GM12878 (cell line): ENCODE results near the gene CYYR1. TPM values are rescaled to one million over a fixed set of nuclear protein-coding genes. Genes with fewer than 3 reads are reported as not detected.

ENCODE experiments used
- ATAC-seq: fragments of 200-7000 bp; cut with Tn5 transposase; 3 replicates; pipeline ENCODE4 v1.9.1; 2020; ENCODE audit warnings: mild to moderate bottlenecking, moderate library complexity
- BruUV-seq: library from RNA; stranded (reverse); fragments of 400-500 nt; replicated peaks from 2 replicates; lab custom pipeline; 2021; lab: Mats Ljungman, UMichigan
- CTCF ChIA-PET: fragments of 300-600 bp; sonication (Branson Sonifier 250); formaldehyde crosslinking; extraction: SDS; loops from one replicate; lab custom pipeline; 2021; ENCODE audit warnings: inconsistent platforms; lab: Yijun Ruan, JAX
- POLR2A ChIA-PET: fragments of 350-600 bp; formaldehyde crosslinking; extraction: SDS; loops from one replicate; lab custom pipeline; 2021; ENCODE audit warnings: inconsistent platforms; lab: Charles Lee
- RAD21 ChIA-PET: fragments of 300-600 bp; sonication (Branson Sonifier 250); formaldehyde crosslinking; loops from one replicate; lab custom pipeline; 2023; ENCODE audit warnings: antibody characterized with exemption; ENCODE audit not compliant: unreplicated experiment; lab: Charles Lee
- SMC1A ChIA-PET: fragments of 300-600 bp; sonication (Branson Sonifier 250); formaldehyde crosslinking; loops from one replicate; lab custom pipeline; 2023; ENCODE audit not compliant: unreplicated experiment, uncharacterized antibody; lab: Charles Lee
- DNase-seq: peaks from one replicate; pipeline ENCODE4 v3.0.0-alpha.2; 2011; ENCODE audit warnings: low read depth, low spot score
- FAIRE-seq: peaks from 3 replicates; lab custom pipeline; 2011; peaks lifted over from hg19 to GRCh38; lab: Jason Lieb, UNC
- H2AFZ ChIP-seq: 2 replicates; pipeline ENCODE4 v1.6.0; 2011; ENCODE audit warnings: low read depth, low read length, control low read depth; ENCODE audit not compliant: control insufficient read depth
- H3K27ac ChIP-seq: 2 replicates; pipeline ENCODE4 v1.5.1; 2011; ENCODE audit warnings: control low read depth; ENCODE audit not compliant: control insufficient read depth, insufficient read depth
- H3K27me3 ChIP-seq, 2 experiments: replicated peaks in 1 of 2; 2 replicates each; pipeline versions ENCODE4 v1.6.0 to v1.6.1; 2011; ENCODE audit warnings: low read length in 1 of 2; ENCODE audit not compliant: control insufficient read depth in 2 of 2, insufficient read depth in 2 of 2
- H3K36me3 ChIP-seq, 2 experiments: 2 replicates each; pipeline ENCODE4 v1.5.1; 2011; ENCODE audit warnings: low read length in 1 of 2; ENCODE audit not compliant: control insufficient read depth in 2 of 2, insufficient read depth in 2 of 2
- H3K4me1 ChIP-seq: 2 replicates; pipeline ENCODE4 v1.6.1; 2011; ENCODE audit warnings: mild to moderate bottlenecking, low read length, moderate library complexity, mixed read lengths; ENCODE audit not compliant: control insufficient read depth, insufficient read depth
- H3K4me2 ChIP-seq: 2 replicates; pipeline ENCODE4 v1.6.0; 2011; ENCODE audit warnings: control low read depth; ENCODE audit not compliant: control insufficient read depth, insufficient read depth
- H3K4me3 ChIP-seq: fragments of 200-600 bp; sonication (generic); 2 replicates; pipeline ENCODE4 v1.5.1; 2016
- H3K79me2 ChIP-seq: 2 replicates; pipeline ENCODE4 v1.6.0; 2011; ENCODE audit warnings: low read length; ENCODE audit not compliant: control insufficient read depth, insufficient read depth
- H3K9ac ChIP-seq: 2 replicates; pipeline ENCODE4 v1.8.0; 2011; ENCODE audit warnings: low read length, control low read depth, mixed read lengths; ENCODE audit not compliant: control insufficient read depth, insufficient read depth
- H3K9me3 ChIP-seq: replicated peaks from 3 replicates; pipeline ENCODE4 v1.5.1; 2011; ENCODE audit warnings: mild to moderate bottlenecking, low read length; ENCODE audit not compliant: control insufficient read depth, insufficient read depth
- H4K20me1 ChIP-seq: 2 replicates; pipeline ENCODE4 v1.6.0; 2011; ENCODE audit not compliant: control insufficient read depth, insufficient read depth
- CEBPB ChIP-seq, 2 experiments: fragments of 150-350 bp in 1 of 2; IDR thresholded peaks; 2 replicates each; pipeline ENCODE4 v1.6.1; 2012 to 2014; ENCODE audit warnings: low read depth in 2 of 2, low read length in 2 of 2, borderline replicate concordance in 1 of 2, inconsistent platforms in 1 of 2
- FOS ChIP-seq: IDR thresholded peaks from 3 replicates; pipeline ENCODE4 v1.6.1; 2011; ENCODE audit warnings: borderline replicate concordance; ENCODE audit not compliant: insufficient read length; ENCODE audit errors: extremely low read depth
- HCFC1 ChIP-seq: fragments of 150-350 bp; IDR thresholded peaks from 2 replicates; pipeline ENCODE4 v1.6.1; 2014; ENCODE audit warnings: low read length
- NBN ChIP-seq: fragments of 450-650 bp; IDR thresholded peaks from 2 replicates; pipeline ENCODE4 v1.6.1; 2016
- POLR2A ChIP-seq: IDR thresholded peaks from 2 replicates; pipeline ENCODE4 v1.6.1; 2011; ENCODE audit warnings: low read depth, mild to moderate bottlenecking, low read length
- SIN3A ChIP-seq: IDR thresholded peaks from 2 replicates; pipeline ENCODE4 v1.6.1; 2012; ENCODE audit warnings: low read depth, low read length, improper control_type of control experiment
- SREBF2 ChIP-seq: IDR thresholded peaks from 2 replicates; pipeline ENCODE4 v1.6.1; 2012; ENCODE audit warnings: mild to moderate bottlenecking, low read length
- YBX1 ChIP-seq: fragments of 450-650 bp; IDR thresholded peaks from 2 replicates; pipeline ENCODE4 v1.6.1; 2016; ENCODE audit warnings: antibody characterized with exemption
- WGBS: methylation state at CpG from one replicate; pipeline ENCODE4 v1.1.6; 2016; ENCODE audit warnings: low lambda C conversion rate; ENCODE audit not compliant: insufficient replicate concordance, insufficient coverage; ENCODE audit errors: missing lambda C conversion rate; 5-methylcytosine and 5-hydroxymethylcytosine counted together
- in situ Hi-C: fragments of 300-500 bp; cut with MboI; formaldehyde crosslinking; loops from 9 replicates; pipeline ENCODE4 v1.14.3; 2018; ENCODE audit warnings: mixed read lengths
- intact Hi-C: fragments of 100-400 bp; cut with micrococcal nuclease; formaldehyde crosslinking; loops from one replicate; pipeline ENCODE4 v1.14.2; 2022; ENCODE audit not compliant: unreplicated experiment
- polyA plus RNA-seq, 11 experiments: library from polyadenylated mRNA; depleted of rRNA in 4 of 11; unstranded in 6 of 11; stranded (reverse) in 5 of 11; fragments of >200 nt; fragmentation: Nextera tagmentation in 4 of 11; fragmentation: Illumina TruSeq in 1 of 11; extraction: Ambion mirVana in 4 of 11; extraction: Trizol in 1 of 11; gene quantifications; 1 replicate in 1 of 11; 2 replicates in 10 of 11; pipeline versions ENCODE4 v1.2.1 to v1.2.3, GENCODE V29; 2011 to 2016; ENCODE audit warnings: inconsistent platforms in 2 of 11, missing spikeins in 2 of 11, low read depth in 1 of 11
- total RNA-seq, 4 experiments: library from RNA; depleted of rRNA in 3 of 4; stranded (reverse); fragments of >200 nt in 3 of 4; fragmentation: Illumina TruSeq in 1 of 4; extraction: Trizol in 1 of 4; gene quantifications; 2 replicates each; pipeline versions ENCODE4 v1.2.1 to v1.2.3, GENCODE V29; 2013 to 2021
- TF ChIP-seq, protein P1 (sequence below): fragments of 450-650 bp; IDR thresholded peaks from 2 replicates; pipeline ENCODE4 v1.6.1; 2014; ENCODE audit warnings: mild to moderate bottlenecking
- TF ChIP-seq, protein P2 (sequence below): fragments of 150-350 bp; IDR thresholded peaks from 2 replicates; pipeline ENCODE4 v1.6.1; 2014; ENCODE audit warnings: mild to moderate bottlenecking, low read depth, low read length
- TF ChIP-seq, protein P3 (sequence below), 3 experiments: IDR thresholded peaks in 2 of 3; conservative IDR thresholded peaks in 1 of 3; 2 replicates each; pipeline ENCODE4 v1.5.1; 2011; ENCODE audit warnings: low read depth in 3 of 3, low read length in 3 of 3, mild to moderate bottlenecking in 3 of 3, control low read depth in 2 of 3, moderate library complexity in 2 of 3, inconsistent platforms in 1 of 3, mixed read lengths in 1 of 3; ENCODE audit not compliant: control insufficient read depth in 2 of 3, insufficient read depth in 1 of 3; ENCODE audit errors: extremely low read depth in 1 of 3
- TF ChIP-seq, protein P4 (sequence below): fragments of 450-650 bp; IDR thresholded peaks from 2 replicates; pipeline ENCODE4 v1.6.1; 2016; ENCODE audit warnings: mild to moderate bottlenecking, moderate library complexity, borderline replicate concordance

The CYYR1 gene
- total and polyA plus RNA-seq, 10 of the 15 experiments (the other 5 are each of a cell fraction or from before 2014, with no cell fraction given): 0.11 to 0.13 TPM; not detected in 8

DNA sequence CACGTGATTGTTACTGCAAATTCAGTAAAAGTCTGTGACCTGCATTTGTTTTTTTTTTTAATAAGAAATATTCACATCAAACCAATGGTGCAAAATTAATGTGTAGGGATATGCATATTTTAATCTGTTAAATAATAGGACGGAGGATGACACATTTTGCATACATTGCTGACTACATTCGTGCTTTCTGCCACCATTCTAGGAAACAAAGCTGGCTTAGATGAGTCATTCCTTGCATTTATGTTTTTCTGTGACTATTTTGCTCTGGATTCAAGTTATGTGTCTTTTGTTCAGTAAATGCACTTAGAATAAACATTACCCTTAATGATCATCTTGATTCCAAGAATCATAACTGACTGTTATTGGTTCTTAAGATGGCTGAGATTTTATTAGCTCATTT, 23.9 kb upstream of the CYYR1 start:
- DNase-seq: no peak
- no TSS peak for BruUV-seq
- Histone ChIP-seq H3K4me2 (no peak overlapping the region), H3K79me2 (no peaks in the 10 kb centered on the region)
- ChIA-PET POLR2A (no interaction called here), SMC1A (no interaction called here)
- intact Hi-C loops (no loop called here), in situ Hi-C loops (no loop called here)
- no peak for TF ChIP-seq NBN
- TF ChIP-seq, protein P1, sequence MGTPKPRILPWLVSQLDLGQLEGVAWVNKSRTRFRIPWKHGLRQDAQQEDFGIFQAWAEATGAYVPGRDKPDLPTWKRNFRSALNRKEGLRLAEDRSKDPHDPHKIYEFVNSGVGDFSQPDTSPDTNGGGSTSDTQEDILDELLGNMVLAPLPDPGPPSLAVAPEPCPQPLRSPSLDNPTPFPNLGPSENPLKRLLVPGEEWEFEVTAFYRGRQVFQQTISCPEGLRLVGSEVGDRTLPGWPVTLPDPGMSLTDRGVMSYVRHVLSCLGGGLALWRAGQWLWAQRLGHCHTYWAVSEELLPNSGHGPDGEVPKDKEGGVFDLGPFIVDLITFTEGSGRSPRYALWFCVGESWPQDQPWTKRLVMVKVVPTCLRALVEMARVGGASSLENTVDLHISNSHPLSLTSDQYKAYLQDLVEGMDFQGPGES: no peak
- TF ChIP-seq HCFC1: no peak
- no peak for TF ChIP-seq SREBF2
- TF ChIP-seq, protein P2, sequence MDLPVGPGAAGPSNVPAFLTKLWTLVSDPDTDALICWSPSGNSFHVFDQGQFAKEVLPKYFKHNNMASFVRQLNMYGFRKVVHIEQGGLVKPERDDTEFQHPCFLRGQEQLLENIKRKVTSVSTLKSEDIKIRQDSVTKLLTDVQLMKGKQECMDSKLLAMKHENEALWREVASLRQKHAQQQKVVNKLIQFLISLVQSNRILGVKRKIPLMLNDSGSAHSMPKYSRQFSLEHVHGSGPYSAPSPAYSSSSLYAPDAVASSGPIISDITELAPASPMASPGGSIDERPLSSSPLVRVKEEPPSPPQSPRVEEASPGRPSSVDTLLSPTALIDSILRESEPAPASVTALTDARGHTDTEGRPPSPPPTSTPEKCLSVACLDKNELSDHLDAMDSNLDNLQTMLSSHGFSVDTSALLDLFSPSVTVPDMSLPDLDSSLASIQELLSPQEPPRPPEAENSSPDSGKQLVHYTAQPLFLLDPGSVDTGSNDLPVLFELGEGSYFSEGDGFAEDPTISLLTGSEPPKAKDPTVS: no peak
- TF ChIP-seq SIN3A: no peak
- TF ChIP-seq, protein P3, sequence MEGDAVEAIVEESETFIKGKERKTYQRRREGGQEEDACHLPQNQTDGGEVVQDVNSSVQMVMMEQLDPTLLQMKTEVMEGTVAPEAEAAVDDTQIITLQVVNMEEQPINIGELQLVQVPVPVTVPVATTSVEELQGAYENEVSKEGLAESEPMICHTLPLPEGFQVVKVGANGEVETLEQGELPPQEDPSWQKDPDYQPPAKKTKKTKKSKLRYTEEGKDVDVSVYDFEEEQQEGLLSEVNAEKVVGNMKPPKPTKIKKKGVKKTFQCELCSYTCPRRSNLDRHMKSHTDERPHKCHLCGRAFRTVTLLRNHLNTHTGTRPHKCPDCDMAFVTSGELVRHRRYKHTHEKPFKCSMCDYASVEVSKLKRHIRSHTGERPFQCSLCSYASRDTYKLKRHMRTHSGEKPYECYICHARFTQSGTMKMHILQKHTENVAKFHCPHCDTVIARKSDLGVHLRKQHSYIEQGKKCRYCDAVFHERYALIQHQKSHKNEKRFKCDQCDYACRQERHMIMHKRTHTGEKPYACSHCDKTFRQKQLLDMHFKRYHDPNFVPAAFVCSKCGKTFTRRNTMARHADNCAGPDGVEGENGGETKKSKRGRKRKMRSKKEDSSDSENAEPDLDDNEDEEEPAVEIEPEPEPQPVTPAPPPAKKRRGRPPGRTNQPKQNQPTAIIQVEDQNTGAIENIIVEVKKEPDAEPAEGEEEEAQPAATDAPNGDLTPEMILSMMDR (IDR thresholded peaks at IDR 0.05 in 2 of 3, conservative IDR thresholded peaks at IDR 0.05 in 1 of 3; ENCODE audit: control insufficient read depth in 2 of 3, extremely low read depth in 1 of 3, insufficient read depth in 1 of 3, low read depth in 3 of 3, low read length in 3 of 3): no peak
- TF ChIP-seq CEBPB (IDR thresholded peaks at IDR 0.05; ENCODE audit: borderline replicate concordance in 1 of 2, low read depth in 2 of 2, low read length in 2 of 2): no peak
- no peak for TF ChIP-seq POLR2A
- TF ChIP-seq FOS: no peak
- TF ChIP-seq, protein P4, sequence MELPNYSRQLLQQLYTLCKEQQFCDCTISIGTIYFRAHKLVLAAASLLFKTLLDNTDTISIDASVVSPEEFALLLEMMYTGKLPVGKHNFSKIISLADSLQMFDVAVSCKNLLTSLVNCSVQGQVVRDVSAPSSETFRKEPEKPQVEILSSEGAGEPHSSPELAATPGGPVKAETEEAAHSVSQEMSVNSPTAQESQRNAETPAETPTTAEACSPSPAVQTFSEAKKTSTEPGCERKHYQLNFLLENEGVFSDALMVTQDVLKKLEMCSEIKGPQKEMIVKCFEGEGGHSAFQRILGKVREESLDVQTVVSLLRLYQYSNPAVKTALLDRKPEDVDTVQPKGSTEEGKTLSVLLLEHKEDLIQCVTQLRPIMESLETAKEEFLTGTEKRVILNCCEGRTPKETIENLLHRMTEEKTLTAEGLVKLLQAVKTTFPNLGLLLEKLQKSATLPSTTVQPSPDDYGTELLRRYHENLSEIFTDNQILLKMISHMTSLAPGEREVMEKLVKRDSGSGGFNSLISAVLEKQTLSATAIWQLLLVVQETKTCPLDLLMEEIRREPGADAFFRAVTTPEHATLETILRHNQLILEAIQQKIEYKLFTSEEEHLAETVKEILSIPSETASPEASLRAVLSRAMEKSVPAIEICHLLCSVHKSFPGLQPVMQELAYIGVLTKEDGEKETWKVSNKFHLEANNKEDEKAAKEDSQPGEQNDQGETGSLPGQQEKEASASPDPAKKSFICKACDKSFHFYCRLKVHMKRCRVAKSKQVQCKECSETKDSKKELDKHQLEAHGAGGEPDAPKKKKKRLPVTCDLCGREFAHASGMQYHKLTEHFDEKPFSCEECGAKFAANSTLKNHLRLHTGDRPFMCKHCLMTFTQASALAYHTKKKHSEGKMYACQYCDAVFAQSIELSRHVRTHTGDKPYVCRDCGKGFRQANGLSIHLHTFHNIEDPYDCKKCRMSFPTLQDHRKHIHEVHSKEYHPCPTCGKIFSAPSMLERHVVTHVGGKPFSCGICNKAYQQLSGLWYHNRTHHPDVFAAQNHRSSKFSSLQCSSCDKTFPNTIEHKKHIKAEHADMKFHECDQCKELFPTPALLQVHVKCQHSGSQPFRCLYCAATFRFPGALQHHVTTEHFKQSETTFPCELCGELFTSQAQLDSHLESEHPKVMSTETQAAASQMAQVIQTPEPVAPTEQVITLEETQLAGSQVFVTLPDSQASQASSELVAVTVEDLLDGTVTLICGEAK: no peak
- TF ChIP-seq YBX1: no peak
- TF ChIP-seq, all 136 proteins: peak for 0
- Histone ChIP-seq H3K9ac (no peak overlapping the region), H4K20me1 (no peaks in the 10 kb centered on the region), H3K4me3 (no peak overlapping the region), H3K27me3 (no peaks in the 10 kb centered on the region), H2AFZ (no peak overlapping the region), H3K4me1 (no peaks in the 10 kb centered on the region), H3K9me3 (no peaks in the 10 kb centered on the region), H3K27ac (no peak overlapping the region), H3K36me3 (no peaks in the 10 kb centered on the region)
- FAIRE-seq (no peak), ATAC-seq (no peak)
- CTCF ChIA-PET: no interaction called here
- 8% methylated on average over 3 of the region's 3 CpGs for WGBS
- RAD21 ChIA-PET: no interaction called here
